ENCODE data around the gene AMOTL2. TPM values are rescaled to one million over a fixed set of nuclear protein-coding genes. Genes with fewer than 3 reads are reported as not detected.

The AMOTL2 gene
- 10 to 100 TPM; 16.5 to 36.6 (median 29.6) TPM for total RNA-seq
- polyA plus RNA-seq: 1 to 10 TPM; 4.0 to 6.1 (median 5.1) TPM
- long read RNA-seq, donor 1, full-length matches to known transcripts: 3 of 10 reads
- long read RNA-seq, donor 1, partial matches to known transcripts: 4 of 10 reads
- long read RNA-seq, donor 1, other reads (novel, unspliced or antisense): 3 of 10 reads
- long read RNA-seq, donor 2, full-length matches to known transcripts: 29 of 59 reads
- long read RNA-seq, donor 2, partial matches to known transcripts: 18 of 59 reads
- long read RNA-seq, donor 2, other reads (novel, unspliced or antisense): 12 of 59 reads

GRCh38 chr3:134374105-134374790 lies at the start of gene AMOTL2:
Gene AMOTL2, minus strand, starts transcription at chr3:134374447. Its CDS starts 3,014 bp downstream, at chr3:134371433.
- H3K36me3 ChIP-seq (ENCODE audit: insufficient read depth in 1 of 2, low read depth in 1 of 2): peaks cover 0 to 25% of the 10 kb centered on the region in 2 donors
- peak within 1 kb of the TSS; percentile 93 for H3K27ac ChIP-seq
- peaks cover 50% of the 10 kb centered on the region for H3K4me1 ChIP-seq
- H3K4me3 ChIP-seq: peak within 1 kb of the TSS; percentile 86
- DNase-seq (peak; percentile 90 to 96), ATAC-seq (peak; percentile 85 to 92 (median 90))
- no peaks in the 10 kb centered on the region for H3K9me3 ChIP-seq
- intact Hi-C loops (cut with DNase I): loop anchor here (5.0 kb wide), 2 partner anchors 98 to 108 kb away; no protein-coding TSS in a partner anchor
- WGBS, 3 donors: 0% methylated on average over 53 to 78 of the region's 78 CpGs
- H3K27me3 ChIP-seq (ENCODE audit: insufficient read depth in 3 of 3, low read length in 2 of 3): no peaks in the 10 kb centered on the region
- no peak for TF ChIP-seq CTCF (IDR thresholded peaks at IDR 0.05)

- no peak overlapping the region for H3K27ac ChIP-seq
- intact Hi-C loops (cut with DNase I): no loop called here
- H3K9me3 ChIP-seq: no peaks in the 10 kb centered on the region
- ATAC-seq (no peak), DNase-seq (no peak)
- no peaks in the 10 kb centered on the region for H3K27me3 ChIP-seq (ENCODE audit: insufficient read depth in 3 of 3, low read length in 2 of 3)
- H3K4me1 ChIP-seq: no peaks in the 10 kb centered on the region
- H3K36me3 ChIP-seq (ENCODE audit: insufficient read depth in 1 of 2, low read depth in 1 of 2): no peaks in the 10 kb centered on the region
- no peak overlapping the region for H3K4me3 ChIP-seq
- no peak for TF ChIP-seq CTCF (IDR thresholded peaks at IDR 0.05)
- WGBS, 3 donors: 48 to 59% (median 53%) methylated on average over 2 of the region's 2 CpGs
Measured at GRCh38 chr3:134423153-134423552, 48.9 kb upstream of the AMOTL2 start.

GRCh38 chr3:134419960-134420321 lies 45.7 kb upstream of the AMOTL2 start:
- intact Hi-C loops (cut with DNase I): no loop called here
- ATAC-seq: no peak
- H3K4me3 ChIP-seq: no peak overlapping the region
- no peaks in the 10 kb centered on the region for H3K27me3 ChIP-seq (ENCODE audit: insufficient read depth in 3 of 3, low read length in 2 of 3)
- no peak for DNase-seq
- H3K36me3 ChIP-seq (ENCODE audit: insufficient read depth in 1 of 2, low read depth in 1 of 2): no peaks in the 10 kb centered on the region
- no peaks in the 10 kb centered on the region for H3K9me3 ChIP-seq
- no peaks in the 10 kb centered on the region for H3K4me1 ChIP-seq
- no peak overlapping the region for H3K27ac ChIP-seq
- WGBS, 3 donors: 68 to 75% (median 74%) methylated on average over 5 of the region's 5 CpGs
- no peak for TF ChIP-seq CTCF (IDR thresholded peaks at IDR 0.05)

- 56 to 78% (median 68%) methylated on average over 5 of the region's 5 CpGs for WGBS, 3 donors
- intact Hi-C loops (cut with DNase I): no loop called here
Measured at GRCh38 chr3:134419214-134419959, 45.1 kb upstream of the AMOTL2 start.

More at GRCh38 chr3:134419214-134419959, 45.1 kb upstream of the AMOTL2 start:
- no peak for DNase-seq
- no peak for ATAC-seq
- Histone ChIP-seq H3K36me3 (ENCODE audit: insufficient read depth in 1 of 2, low read depth in 1 of 2) (no peaks in the 10 kb centered on the region), H3K27me3 (ENCODE audit: insufficient read depth in 3 of 3, low read length in 2 of 3) (no peaks in the 10 kb centered on the region), H3K27ac (no peak overlapping the region), H3K4me1 (no peaks in the 10 kb centered on the region), H3K4me3 (no peak overlapping the region), H3K9me3 (no peaks in the 10 kb centered on the region)
- TF ChIP-seq CTCF (IDR thresholded peaks at IDR 0.05): no peak
